Measurements from ENCODE around the gene EPG5.

- TF ChIP-seq CTCF (IDR thresholded peaks at IDR 0.05) = no peak
- no peak for TF ChIP-seq POLR2AphosphoS5 (IDR thresholded peaks at IDR 0.05)
- TF ChIP-seq POLR2A (IDR thresholded peaks at IDR 0.05) = no peak
- TF ChIP-seq EP300 (IDR thresholded peaks at IDR 0.05; ENCODE audit: low read depth) = no peak
Measured at GRCh38 chr18:45896452-45896851, 70.7 kb downstream of the EPG5 start.
